Left lung (tissue), 10 donors: Measurements from ENCODE around the gene KLRC4. TPM values are rescaled to one million over a fixed set of nuclear protein-coding genes. Genes with fewer than 3 reads are reported as not detected.
A peak's percentile ranks its signal among the peaks of the same experiment; 100 is the strongest.
"Not testable (repeated sequence)": the region's sequence is repeated elsewhere in the genome, so short reads cannot be mapped to it uniquely, and the experiment has no call there.

Experiments
- ATAC-seq: fragments of 200-7000 bp; cut with Tn5 transposase; one replicate; pipeline ENCODE4 v1.9.1; 2020; ENCODE audit warnings: moderate library complexity
- DNase-seq, 4 donors: peaks; one replicate each; pipeline ENCODE4 v3.0.0-alpha.2; 2013 to 2020
- H3K27ac ChIP-seq, 2 donors: fragments of 200-600 bp; sonication (generic) in 1 of 2; one replicate each; pipeline versions ENCODE4 v1.5.0 to v1.8.0; 2020 to 2021
- H3K27me3 ChIP-seq, 2 donors: fragments of 200-600 bp; sonication (generic) in 1 of 2; one replicate each; pipeline versions ENCODE4 v1.5.0 to v1.8.0; 2020 to 2021
- H3K36me3 ChIP-seq, 2 donors: fragments of 200-600 bp; sonication (generic) in 1 of 2; one replicate each; pipeline versions ENCODE4 v1.5.0 to v1.8.0; 2020 to 2021
- H3K4me1 ChIP-seq, 2 donors: fragments of 200-600 bp; one replicate each; pipeline ENCODE4 v1.8.0; 2021
- H3K4me3 ChIP-seq, 2 donors: fragments of 200-600 bp; sonication (generic) in 1 of 2; one replicate each; pipeline versions ENCODE4 v1.5.0 to v1.8.0; 2020 to 2021; ENCODE audit warnings: mild to moderate bottlenecking in 1 of 2
- H3K9me3 ChIP-seq, 2 donors: fragments of 200-600 bp; sonication (generic) in 1 of 2; one replicate each; pipeline versions ENCODE4 v1.5.0 to v1.8.0; 2020 to 2021
- CTCF ChIP-seq, 2 donors: fragments of 200-600 bp; sonication (generic) in 1 of 2; IDR thresholded peaks; one replicate each; pipeline versions ENCODE4 v1.5.0 to v1.8.0; 2021; ENCODE audit warnings: antibody characterized with exemption in 2 of 2
- intact Hi-C, 2 donors: fragments of 100-400 bp; cut with DNase I; formaldehyde crosslinking; loops; one replicate each; pipeline versions ENCODE4 v1.11.2 to v1.14.2; 2022
- polyA plus RNA-seq, 6 donors: library from polyadenylated mRNA; unstranded; fragments of 120-200 nt; gene quantifications; one replicate each; pipeline ENCODE4 v1.2.1, GENCODE V29; 2013; ENCODE audit not compliant: insufficient read length in 6 of 6
- total RNA-seq, 2 donors: library from RNA; stranded (reverse); fragmentation: NEBNext Ultra II Directional; extraction: Animal tissue kit (Norgen Biotek cat#: 25700); gene quantifications; one replicate each; pipeline ENCODE4 v1.2.1, GENCODE V29; 2021
- donor health status: DM: no; HTN: yes; CAD: no.
- donor health status: DM: no; HTN: no; CAD: no.

KLRC4 gene
- total and polyA plus RNA-seq, 8 donors: 0.21 to 1.3 (median 0.35) TPM; not detected in 2

GRCh38 chr12:10420334-10420733 lies 10.8 kb upstream of the KLRC4 start, which contains the start of gene KLRC3:
Gene KLRC3, minus strand, starts transcription at chr12:10420595. Its CDS starts 45 bp downstream, at chr12:10420550.
- H3K27me3 ChIP-seq, H3K4me1 ChIP-seq, H3K9me3 ChIP-seq, H3K36me3 ChIP-seq, H3K4me3 ChIP-seq, DNase-seq, ATAC-seq, H3K27ac ChIP-seq, intact Hi-C loops: not testable (repeated sequence)

GRCh38 chr12:10408842-10409241 lies 715 bp downstream of the KLRC4 start:
- intact Hi-C loops: no loop called here
- no peaks in the 10 kb centered on the region for H3K36me3 ChIP-seq
- no peaks in the 10 kb centered on the region for H3K4me1 ChIP-seq
- no peak overlapping the region for H3K4me3 ChIP-seq
- H3K9me3 ChIP-seq: no peaks in the 10 kb centered on the region
- no peak for TF ChIP-seq CTCF (IDR thresholded peaks at IDR 0.05)
- H3K27me3 ChIP-seq: no peaks in the 10 kb centered on the region
- no peak for ATAC-seq
- H3K27ac ChIP-seq: no peak overlapping the region
- no peak for DNase-seq

GRCh38 chr12:10406725-10407124 lies 2.8 kb downstream of the KLRC4 start:
- no peak overlapping the region for H3K4me3 ChIP-seq
- H3K27ac ChIP-seq: no peak overlapping the region
- no peak for TF ChIP-seq CTCF (IDR thresholded peaks at IDR 0.05)
- no peaks in the 10 kb centered on the region for H3K36me3 ChIP-seq
- no peaks in the 10 kb centered on the region for H3K9me3 ChIP-seq
- H3K27me3 ChIP-seq: no peaks in the 10 kb centered on the region
- peak in 1 of 4 donors; percentile 37 for DNase-seq
- intact Hi-C loops: no loop called here
- peak; percentile 41 for ATAC-seq
- H3K4me1 ChIP-seq: no peaks in the 10 kb centered on the region

GRCh38 chr12:10405294-10405693 lies 4.3 kb downstream of the KLRC4 start:
- no peak overlapping the region for H3K27ac ChIP-seq
- ATAC-seq (no peak), DNase-seq (no peak)
- no peaks in the 10 kb centered on the region for H3K4me1 ChIP-seq
- intact Hi-C loops: no loop called here
- H3K9me3 ChIP-seq: no peaks in the 10 kb centered on the region
- no peak overlapping the region for H3K4me3 ChIP-seq
- TF ChIP-seq CTCF (IDR thresholded peaks at IDR 0.05): no peak
- H3K27me3 ChIP-seq: no peaks in the 10 kb centered on the region
- H3K36me3 ChIP-seq: no peaks in the 10 kb centered on the region

GRCh38 chr12:10404798-10405197 lies 4.8 kb downstream of the KLRC4 start:
- Histone ChIP-seq H3K4me3 (no peak overlapping the region), H3K27me3 (no peaks in the 10 kb centered on the region), H3K4me1 (no peaks in the 10 kb centered on the region), H3K27ac (no peak overlapping the region), H3K36me3 (no peaks in the 10 kb centered on the region), H3K9me3 (no peaks in the 10 kb centered on the region)
- intact Hi-C loops: no loop called here
- DNase-seq (no peak), ATAC-seq (no peak)
- no peak for TF ChIP-seq CTCF (IDR thresholded peaks at IDR 0.05)

- no peaks in the 10 kb centered on the region for H3K27me3 ChIP-seq
- peaks cover 0 to 3% of the 10 kb centered on the region in 2 donors for H3K4me1 ChIP-seq
- no peak for TF ChIP-seq CTCF (IDR thresholded peaks at IDR 0.05)
- no peaks in the 10 kb centered on the region for H3K9me3 ChIP-seq
- intact Hi-C loops: no loop called here
- H3K36me3 ChIP-seq: no peaks in the 10 kb centered on the region
- H3K27ac ChIP-seq: no peak overlapping the region
- H3K4me3 ChIP-seq: no peak overlapping the region
- DNase-seq (no peak), ATAC-seq (no peak)
Measured at GRCh38 chr12:10400829-10401228, 8.7 kb downstream of the KLRC4 start.
